ENCODE measurements around the gene CIROP.

The CIROP gene

GRCh38 chr14:23093991-23094665, 10.7 kb downstream of the CIROP start:
- DNase-seq (ENCODE audit: low read depth, low spot score), result no peak

- no peak for DNase-seq (ENCODE audit: low read depth, low spot score)
Measured at GRCh38 chr14:23093526-23093925, 11.3 kb downstream of the CIROP start.

- no peak for DNase-seq (ENCODE audit: low read depth, low spot score)
Measured at GRCh38 chr14:23093104-23093503, 11.7 kb downstream of the CIROP start.

DNA sequence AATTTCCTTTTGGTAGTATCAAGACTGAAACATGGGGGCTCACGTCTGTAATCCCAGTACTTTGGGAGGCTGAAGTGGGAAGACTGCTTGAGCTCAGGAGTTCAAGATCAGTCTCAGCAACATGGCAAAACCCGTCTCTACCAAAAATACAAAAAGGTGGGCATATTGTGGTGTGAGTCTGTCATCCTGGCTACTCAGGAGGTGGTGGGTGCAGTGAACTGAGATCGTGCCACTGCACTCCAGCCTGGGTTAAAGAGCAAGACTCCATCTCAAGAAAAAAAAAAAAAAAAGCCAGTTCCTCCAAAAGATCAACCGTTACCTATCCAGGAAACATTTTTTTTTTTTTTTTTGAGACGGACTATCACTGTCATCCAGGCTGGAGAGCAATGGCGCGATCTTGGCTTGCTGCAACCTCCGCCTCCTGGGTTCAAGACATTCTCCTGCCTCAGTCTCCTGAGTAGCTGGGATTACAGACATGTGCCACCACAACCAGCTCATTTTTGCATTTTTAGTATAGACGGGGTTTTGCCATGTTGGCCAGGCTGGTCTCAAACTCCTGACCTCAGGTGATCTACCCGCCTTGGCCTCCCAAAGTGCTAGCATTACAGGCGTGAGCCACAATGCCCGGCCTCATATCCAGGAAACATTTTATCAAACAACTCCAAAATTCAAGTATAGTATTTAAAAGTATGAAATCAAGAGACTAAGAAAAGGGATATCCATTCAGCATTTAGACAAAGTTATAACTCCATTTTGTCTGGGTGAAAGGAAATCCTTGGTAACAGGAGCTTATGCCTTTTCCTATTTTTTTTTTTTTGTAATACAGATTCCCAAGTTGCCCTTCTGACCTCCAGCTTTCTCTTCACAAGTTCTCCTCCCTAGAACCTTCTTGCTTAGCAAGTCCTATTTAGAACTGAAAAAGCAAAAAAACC, 13.2 kb downstream of the CIROP start:
- DNase-seq (ENCODE audit: low read depth, low spot score), result no peak

GRCh38 chr14:23090254-23090636, 14.5 kb downstream of the CIROP start:
- no peak for DNase-seq (ENCODE audit: low read depth, low spot score)

GRCh38 chr14:23089498-23090253, 15.1 kb downstream of the CIROP start:
- no peak for DNase-seq (ENCODE audit: low read depth, low spot score)

DNA sequence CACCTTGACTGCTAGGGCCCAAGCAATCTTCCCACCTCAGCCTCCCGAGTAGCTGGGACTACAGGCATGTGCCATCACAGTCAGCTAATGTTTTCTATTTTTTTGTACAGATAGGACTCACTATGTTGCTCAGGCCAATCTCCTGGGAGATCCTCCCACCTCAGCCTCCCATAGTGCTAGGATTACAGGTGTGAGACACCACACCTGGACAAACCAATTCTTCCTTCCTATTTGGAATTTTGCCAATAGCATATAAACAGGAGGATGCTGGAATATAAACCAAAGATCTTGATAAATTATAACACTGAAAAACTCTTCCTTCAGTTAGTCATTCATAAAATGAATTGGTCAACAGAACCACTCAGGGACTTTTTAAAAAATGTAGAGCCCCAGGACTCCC, 18.2 kb downstream of the CIROP start:
- DNase-seq (ENCODE audit: low read depth, low spot score), result no peak

DNA sequence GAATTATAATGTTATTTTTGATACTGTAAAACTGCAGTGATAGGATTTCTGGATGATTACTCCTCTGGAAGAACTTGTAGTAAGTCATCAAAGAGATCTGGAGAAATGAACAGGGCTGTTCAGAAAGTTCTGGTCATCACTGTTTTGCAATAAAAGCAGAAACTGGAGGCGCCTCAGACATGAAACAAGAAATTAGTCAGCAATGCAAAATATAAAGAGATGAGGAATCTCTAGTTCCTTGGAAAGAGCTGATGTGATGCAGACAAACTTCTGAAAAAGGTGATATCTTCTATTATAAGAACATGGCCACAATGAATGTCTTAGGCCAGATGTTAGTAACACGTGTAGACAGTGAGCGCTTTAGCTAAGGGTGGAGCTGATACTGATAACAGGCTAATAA, 19.3 kb downstream of the CIROP start:
- DNase-seq (ENCODE audit: low read depth, low spot score), result no peak

- no peak for DNase-seq (ENCODE audit: low read depth, low spot score)
Measured at GRCh38 chr14:23080474-23080873, 24.3 kb downstream of the CIROP start.

- no peak for DNase-seq (ENCODE audit: low read depth, low spot score)
Measured at GRCh38 chr14:23079716-23080115, 25.1 kb downstream of the CIROP start.

GRCh38 chr14:23078692-23079116, 26.1 kb downstream of the CIROP start:
- no peak for DNase-seq (ENCODE audit: low read depth, low spot score)

DNA sequence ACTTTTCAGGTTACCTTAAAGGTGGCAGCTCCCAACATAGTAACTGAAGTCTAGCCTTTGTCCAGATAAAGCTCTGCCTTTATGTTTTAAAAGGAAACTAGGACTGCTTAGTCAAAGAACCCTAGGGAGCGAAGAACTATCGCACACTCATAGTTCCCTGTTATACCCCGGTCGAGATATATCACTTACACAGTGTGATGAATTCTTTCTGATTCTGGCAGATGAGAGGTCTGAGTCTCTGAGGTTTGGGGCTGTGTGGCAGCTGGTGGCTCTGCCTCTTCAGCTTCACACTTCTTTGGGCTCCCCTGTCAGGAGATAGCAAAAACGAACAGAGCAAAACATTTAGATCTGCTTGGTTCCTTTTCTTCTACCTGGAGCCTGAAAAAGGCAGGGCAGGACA, 26.8 kb downstream of the CIROP start:
- no peak for DNase-seq (ENCODE audit: low read depth, low spot score)

DNA sequence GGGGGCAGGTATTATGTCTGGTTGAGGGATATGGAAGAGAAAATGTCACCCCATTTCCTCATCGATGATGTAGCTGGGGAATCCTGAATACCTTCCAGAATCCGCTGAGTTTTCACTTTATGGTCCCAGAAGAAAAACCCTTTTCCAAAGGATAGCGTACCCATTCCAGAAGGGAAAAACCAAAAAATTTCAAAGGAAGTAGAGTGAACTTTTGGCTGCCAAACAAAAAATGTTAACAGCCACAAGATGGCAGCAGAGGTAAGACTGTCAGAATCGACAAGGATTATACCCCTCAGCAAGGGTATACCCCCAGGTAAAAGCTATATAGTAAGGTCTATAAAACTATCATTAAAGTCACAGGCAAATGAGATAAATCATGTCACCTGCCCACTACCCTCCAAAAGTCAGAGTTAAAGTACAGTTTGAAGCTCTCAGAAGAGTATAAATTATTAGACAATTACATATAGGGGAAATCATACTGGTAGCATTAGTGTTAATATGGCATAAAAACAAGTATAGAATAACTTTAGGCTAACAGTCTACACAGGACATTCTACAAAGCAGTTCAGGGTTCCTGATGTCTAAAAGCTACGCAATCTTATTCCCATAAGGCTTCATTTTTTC, 27.9 kb downstream of the CIROP start:
- no peak for DNase-seq (ENCODE audit: low read depth, low spot score)

- DNase-seq (ENCODE audit: low read depth, low spot score), result no peak
Measured at GRCh38 chr14:23074906-23075305, 29.9 kb downstream of the CIROP start.

- no peak for DNase-seq (ENCODE audit: low read depth, low spot score)
Measured at GRCh38 chr14:23071921-23072539, 32.8 kb downstream of the CIROP start.

DNA sequence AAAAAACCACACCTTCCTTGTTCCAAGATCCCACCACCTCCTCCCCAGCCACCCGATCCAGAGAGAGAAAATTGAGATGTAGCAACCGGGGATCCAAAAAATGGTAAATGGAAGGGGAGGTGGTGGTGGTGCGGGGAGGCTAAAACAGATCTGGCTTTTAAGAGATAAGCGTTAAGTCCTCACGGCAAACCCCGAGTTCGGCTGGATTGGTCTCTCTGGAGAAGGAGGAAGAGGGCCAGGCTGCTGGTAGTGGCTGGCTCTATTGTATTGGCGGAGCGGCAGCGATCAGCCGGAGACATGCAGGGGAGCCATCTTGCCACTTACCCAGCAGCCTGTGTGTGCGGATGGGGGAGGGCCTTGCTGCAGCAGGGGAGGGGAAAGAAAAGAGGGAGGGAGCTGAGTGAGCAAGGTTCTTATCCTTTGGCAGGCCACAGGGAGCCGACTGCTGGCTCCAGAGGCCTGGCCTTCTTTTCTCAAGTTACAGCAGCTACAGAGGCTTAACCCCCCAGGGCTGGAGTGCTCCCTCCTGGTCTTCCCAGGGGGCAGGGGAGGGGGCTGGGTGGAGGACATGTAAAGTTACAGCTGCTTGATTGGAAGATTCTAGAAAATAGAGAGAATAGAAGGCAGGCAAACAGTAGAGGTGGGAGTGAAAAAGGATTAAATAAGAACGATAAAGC, 33.4 kb downstream of the CIROP start:
- peak; percentile 54 for DNase-seq (ENCODE audit: low read depth, low spot score)

GRCh38 chr14:23070262-23071129, 34.3 kb downstream of the CIROP start:
- no peak for DNase-seq (ENCODE audit: low read depth, low spot score)

DNA sequence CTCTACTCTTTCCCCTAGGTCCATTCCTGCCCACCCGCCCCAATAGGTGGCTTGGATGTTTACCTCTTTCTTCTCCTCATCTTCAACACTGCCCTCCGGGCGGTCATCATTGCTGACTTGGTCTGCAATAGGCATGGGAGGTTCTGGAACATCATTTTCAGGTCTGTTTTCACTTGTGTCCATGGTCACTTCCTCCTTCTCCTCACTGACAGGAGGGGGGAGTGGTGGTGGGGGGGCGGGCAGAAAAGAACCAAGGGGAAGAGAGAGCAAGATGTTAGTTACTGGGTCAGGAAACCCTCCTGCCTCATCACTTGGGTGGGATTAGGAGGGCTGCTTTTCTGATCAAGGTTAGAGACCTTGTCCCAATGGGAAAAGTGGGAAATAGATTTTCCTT, 35.4 kb downstream of the CIROP start:
- no peak for DNase-seq (ENCODE audit: low read depth, low spot score)

- peak; percentile 60 for DNase-seq (ENCODE audit: low read depth, low spot score)
Measured at GRCh38 chr14:23068789-23069412, 35.9 kb downstream of the CIROP start.

All from activated CD4-positive, CD25-positive, alpha-beta regulatory T cell treated with anti-CD3 and anti-CD28 coated beads, Interleukin-2, amount 50 U/mL, for 16 hours (primary cell).